H9 (cell line): Measurements from ENCODE around the gene TCEA2. TPM values are rescaled to one million over a fixed set of nuclear protein-coding genes. Genes with fewer than 3 reads are reported as not detected.
A peak's percentile ranks its signal among the peaks of the same experiment; 100 is the strongest.

Experiments
- DNase-seq: peaks from one replicate; pipeline ENCODE4 v3.0.0-alpha.2; 2017
- H2AFZ ChIP-seq: one replicate; pipeline ENCODE4 v1.6.1; 2013; ENCODE audit warnings: mild to moderate bottlenecking, low read length, control low read depth, moderate library complexity
- H2AK5ac ChIP-seq: 2 replicates; pipeline ENCODE4 v1.6.1; 2013; ENCODE audit warnings: low read length, control low read depth, mixed read lengths; ENCODE audit not compliant: insufficient read length
- H2BK120ac ChIP-seq: one replicate; pipeline ENCODE4 v1.6.1; 2013; ENCODE audit warnings: low read depth, mild to moderate bottlenecking, low read length, control low read depth, inconsistent platforms; ENCODE audit not compliant: poor library complexity, severe bottlenecking
- H2BK12ac ChIP-seq: 2 replicates; pipeline ENCODE4 v1.6.1; 2013; ENCODE audit warnings: low read length, control low read depth, mixed read lengths, low read depth; ENCODE audit not compliant: insufficient read length
- H2BK15ac ChIP-seq: 2 replicates; pipeline ENCODE4 v1.6.1; 2013; ENCODE audit warnings: low read depth, low read length, control low read depth
- H2BK20ac ChIP-seq: one replicate; pipeline ENCODE4 v1.6.1; 2013; ENCODE audit warnings: low read depth, mild to moderate bottlenecking, low read length, control low read depth, inconsistent platforms; ENCODE audit not compliant: poor library complexity, severe bottlenecking
- H2BK5ac ChIP-seq: 2 replicates; pipeline ENCODE4 v1.6.1; 2013; ENCODE audit warnings: low read length, control low read depth, mixed read lengths; ENCODE audit not compliant: insufficient read length
- H3K14ac ChIP-seq: 2 replicates; pipeline ENCODE4 v1.6.1; 2013; ENCODE audit warnings: low read length, control low read depth; ENCODE audit not compliant: insufficient read depth
- H3K18ac ChIP-seq: 2 replicates; pipeline ENCODE4 v1.6.1; 2013; ENCODE audit warnings: low read depth, mild to moderate bottlenecking, mixed read lengths, low read length, control low read depth; ENCODE audit not compliant: insufficient read length
- H3K23ac ChIP-seq: 2 replicates; pipeline ENCODE4 v1.6.1; 2013; ENCODE audit warnings: low read length, control low read depth, mixed read lengths, low read depth; ENCODE audit not compliant: insufficient read length
- H3K23me2 ChIP-seq: 2 replicates; pipeline ENCODE4 v1.6.1; 2013; ENCODE audit warnings: low read depth, mild to moderate bottlenecking, mixed read lengths, low read length, control low read depth; ENCODE audit not compliant: insufficient read length, poor library complexity, severe bottlenecking
- H3K27ac ChIP-seq: 2 replicates; pipeline ENCODE4 v1.5.1; 2013; ENCODE audit warnings: low read length, control low read depth, mixed read lengths, low read depth; ENCODE audit not compliant: insufficient read length
- H3K27me3 ChIP-seq: 2 replicates; pipeline ENCODE4 v1.6.1; 2013; ENCODE audit warnings: low read length, control low read depth, inconsistent platforms; ENCODE audit not compliant: insufficient read depth
- H3K4ac ChIP-seq: 2 replicates; pipeline ENCODE4 v1.6.1; 2013; ENCODE audit warnings: low read depth, mild to moderate bottlenecking, control low read depth, inconsistent platforms, low read length, moderate library complexity
- H3K4me1 ChIP-seq: 2 replicates; pipeline ENCODE4 v1.6.1; 2013; ENCODE audit warnings: low read length, control low read depth, inconsistent platforms; ENCODE audit not compliant: insufficient read depth
- H3K4me2 ChIP-seq: 2 replicates; pipeline ENCODE4 v1.6.1; 2013; ENCODE audit warnings: low read length, control low read depth, mixed read lengths; ENCODE audit not compliant: insufficient read length, insufficient read depth
- H3K56ac ChIP-seq: 2 replicates; pipeline ENCODE4 v1.6.1; 2013; ENCODE audit warnings: low read depth, mild to moderate bottlenecking, mixed read lengths, low read length, control low read depth; ENCODE audit not compliant: insufficient read length
- H3K79me1 ChIP-seq: 2 replicates; pipeline ENCODE4 v1.6.1; 2013; ENCODE audit warnings: low read depth, mild to moderate bottlenecking, moderate library complexity, low read length, control low read depth, inconsistent platforms; ENCODE audit not compliant: insufficient read depth, poor library complexity, severe bottlenecking
- H3K79me2 ChIP-seq: 2 replicates; pipeline ENCODE4 v1.6.1; 2013; ENCODE audit warnings: low read length, control low read depth, inconsistent platforms; ENCODE audit not compliant: insufficient read depth
- H3K9ac ChIP-seq: 2 replicates; pipeline ENCODE4 v1.6.1; 2013; ENCODE audit warnings: low read length, control low read depth, mixed read lengths; ENCODE audit not compliant: insufficient read length; ENCODE audit errors: extremely low read depth
- H3K9me3 ChIP-seq: one replicate; pipeline ENCODE4 v1.6.1; 2013; ENCODE audit warnings: low read depth, low read length, inconsistent platforms; ENCODE audit not compliant: control insufficient read depth
- H3T11ph ChIP-seq: one replicate; pipeline ENCODE4 v1.6.1; 2013; ENCODE audit warnings: mild to moderate bottlenecking, low read length, control low read depth, inconsistent platforms
- H4K20me1 ChIP-seq: one replicate; pipeline ENCODE4 v1.6.1; 2013; ENCODE audit not compliant: control insufficient read depth, insufficient read length, insufficient read depth
- H4K5ac ChIP-seq: 2 replicates; pipeline ENCODE4 v1.6.1; 2013; ENCODE audit warnings: low read depth, mild to moderate bottlenecking, mixed read lengths, low read length, control low read depth; ENCODE audit not compliant: insufficient read length
- H4K8ac ChIP-seq: replicated peaks from 2 replicates; pipeline ENCODE4 v1.6.1; 2013; ENCODE audit warnings: low read length, control low read depth, mixed read lengths, low read depth; ENCODE audit not compliant: insufficient read length
- H4K91ac ChIP-seq: 2 replicates; pipeline ENCODE4 v1.6.1; 2013; ENCODE audit warnings: low read depth, mild to moderate bottlenecking, moderate library complexity, mixed read lengths, low read length, control low read depth; ENCODE audit not compliant: insufficient read length
- H3K27ac Mint-ChIP-seq, 3 experiments: 2 replicates in 2 of 3; 3 replicates in 1 of 3; pipeline ENCODE4 v1.8.0; 2020 to 2021; ENCODE audit warnings: mixed read lengths in 3 of 3, mild to moderate bottlenecking in 1 of 3, moderate library complexity in 1 of 3
- H3K27me3 Mint-ChIP-seq: 2 replicates; pipeline ENCODE4 v1.8.0; 2021; ENCODE audit warnings: low read depth, mild to moderate bottlenecking, moderate library complexity, mixed read lengths
- H3K36me3 Mint-ChIP-seq, 3 experiments: 2 replicates in 2 of 3; 3 replicates in 1 of 3; pipeline ENCODE4 v1.8.0; 2020 to 2021; ENCODE audit warnings: low read depth in 3 of 3, mixed read lengths in 3 of 3; ENCODE audit not compliant: insufficient read depth in 1 of 3
- H3K4me1 Mint-ChIP-seq, 2 experiments: 2 replicates each; pipeline ENCODE4 v1.8.0; 2020; ENCODE audit warnings: mixed read lengths in 2 of 2
- H3K4me3 Mint-ChIP-seq, 2 experiments: 2 replicates in 1 of 2; 3 replicates in 1 of 2; pipeline ENCODE4 v1.8.0; 2020 to 2021; ENCODE audit warnings: mild to moderate bottlenecking in 2 of 2, mixed read lengths in 2 of 2, moderate library complexity in 1 of 2
- H3K9me3 Mint-ChIP-seq, 2 experiments: 2 replicates in 1 of 2; 3 replicates in 1 of 2; pipeline ENCODE4 v1.8.0; 2020; ENCODE audit warnings: mild to moderate bottlenecking in 2 of 2, mixed read lengths in 2 of 2, moderate library complexity in 1 of 2
- CTCF ChIP-seq: fragments of 200-600 bp; sonication (generic); conservative IDR thresholded peaks from 3 replicates; pipeline ENCODE4 v1.8.0; 2021; ENCODE audit warnings: antibody characterized with exemption, mild to moderate bottlenecking
- WGBS: extraction: QIAGEN DNeasy Blood & Tissue Kit; methylation state at CpG from one replicate; pipeline ENCODE4 v1.1.7; 2013; ENCODE audit warnings: missing lambda C conversion rate, low lambda C conversion rate, mixed read lengths; ENCODE audit not compliant: insufficient read length; ENCODE audit errors: extremely low coverage; 5-methylcytosine and 5-hydroxymethylcytosine counted together
- total RNA-seq: library from RNA; stranded (reverse); gene quantifications from 2 replicates; pipeline ENCODE4 v1.2.1, GENCODE V29; 2021

TCEA2 gene
- total RNA-seq, 1 experiment from 2014 or later = 51.7 TPM

DNA sequence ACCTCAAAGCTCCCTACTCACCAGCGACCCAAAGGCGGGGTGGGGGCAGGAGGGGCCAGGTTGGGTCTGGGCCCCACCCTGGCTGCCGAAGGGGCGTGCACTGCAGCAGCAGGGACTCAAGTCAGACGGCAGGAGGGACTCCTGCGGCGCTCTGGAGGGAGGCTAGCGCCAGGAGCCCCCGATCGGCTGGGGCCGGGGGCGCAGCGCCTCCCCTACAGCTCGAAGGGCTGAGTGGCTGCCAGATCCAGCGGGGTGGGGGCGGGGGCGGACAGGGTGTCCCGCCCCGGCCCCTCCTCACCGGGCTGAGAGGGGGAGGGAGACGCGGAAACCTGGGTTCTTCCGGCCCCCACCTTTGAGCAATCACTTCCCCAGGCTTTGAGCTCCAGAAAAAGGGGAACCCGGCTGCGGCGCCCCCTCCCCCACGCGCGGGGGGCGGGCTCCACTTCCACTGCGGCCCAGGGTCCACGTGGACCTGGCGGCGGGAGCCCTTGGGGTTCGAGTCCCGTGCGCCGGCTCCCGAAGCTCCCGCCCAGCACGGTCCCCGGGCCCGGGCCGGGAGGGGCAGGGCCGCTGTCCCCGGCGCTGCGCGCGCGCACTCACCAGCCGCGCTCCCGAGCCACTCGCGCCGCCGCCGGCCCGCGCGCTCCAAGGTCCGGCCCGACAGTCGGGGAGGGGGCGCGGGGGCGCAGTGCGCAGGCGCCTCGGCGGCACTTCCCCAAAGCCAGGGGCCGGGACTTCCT is 16.4 kb downstream of the TCEA2 start, which contains the start of gene RGS19:
TSS of gene RGS19 (minus strand) at position 246 of the 740 bp plus-strand sequence. CDS start 2,632 bp downstream, outside the sequence.
- Mint-ChIP-seq H3K27me3 (peaks cover 35% of the 10 kb centered on the region), H3K4me1 (peaks cover 32 to 40% of the 10 kb centered on the region in 2 experiments), H3K9me3 (peaks cover 0 to 2% of the 10 kb centered on the region in 2 experiments; a peak in 1 of 5 replicates), H3K27ac (no peak within 1 kb of the TSS; a peak in 1 of 7 replicates), H3K4me3 (peak within 1 kb of the TSS; percentile 67 to 85), H3K36me3 (no peaks in the 10 kb centered on the region; a peak in 1 of 7 replicates)
- Histone ChIP-seq H2BK5ac (no peak within 1 kb of the TSS), H4K5ac (no peak within 1 kb of the TSS), H3K56ac (no peak within 1 kb of the TSS), H3K9ac (no peak within 1 kb of the TSS), H2BK15ac (no peak within 1 kb of the TSS), H2BK120ac (no peak within 1 kb of the TSS), H3K23me2 (peaks cover 20% of the 10 kb centered on the region), H2BK20ac (no peak within 1 kb of the TSS), H3K79me1 (no peaks in the 10 kb centered on the region), H3K4me2 (peak within 1 kb of the TSS; percentile 62), H3K9me3 (no peaks in the 10 kb centered on the region), H3T11ph (no peak within 1 kb of the TSS), H4K8ac (no peak within 1 kb of the TSS), H3K27me3 (peaks cover 4% of the 10 kb centered on the region; the same call in 1 of the 2 replicates), H3K4me1 (no peaks in the 10 kb centered on the region; the same call in 1 of the 2 replicates), H2AFZ (no peak within 1 kb of the TSS), H3K79me2 (no peaks in the 10 kb centered on the region), H2AK5ac (no peak within 1 kb of the TSS), H2BK12ac (no peak within 1 kb of the TSS), H3K18ac (no peak within 1 kb of the TSS), H4K20me1 (no peaks in the 10 kb centered on the region), H4K91ac (no peak within 1 kb of the TSS), H3K23ac (no peak within 1 kb of the TSS), H3K14ac (no peak within 1 kb of the TSS), H3K4ac (no peak within 1 kb of the TSS), H3K27ac (no peak within 1 kb of the TSS)
- peak; percentile 68 for DNase-seq
- WGBS = no CpG with 5 or more reads among the region's 73 CpGs
- no peak for TF ChIP-seq CTCF
